ENCODE measurements around the gene NFE2. TPM values are rescaled to one million over a fixed set of nuclear protein-coding genes. Genes with fewer than 3 reads are reported as not detected.

Gene NFE2
- total RNA-seq, 1 donor: 1.4 TPM

- peaks cover 82% of the 10 kb centered on the region for H3K79me2 ChIP-seq (ENCODE audit: insufficient read depth, low read length)
Observed at GRCh38 chr12:54270345-54270744, 30.5 kb downstream of the NFE2 start.

DNA sequence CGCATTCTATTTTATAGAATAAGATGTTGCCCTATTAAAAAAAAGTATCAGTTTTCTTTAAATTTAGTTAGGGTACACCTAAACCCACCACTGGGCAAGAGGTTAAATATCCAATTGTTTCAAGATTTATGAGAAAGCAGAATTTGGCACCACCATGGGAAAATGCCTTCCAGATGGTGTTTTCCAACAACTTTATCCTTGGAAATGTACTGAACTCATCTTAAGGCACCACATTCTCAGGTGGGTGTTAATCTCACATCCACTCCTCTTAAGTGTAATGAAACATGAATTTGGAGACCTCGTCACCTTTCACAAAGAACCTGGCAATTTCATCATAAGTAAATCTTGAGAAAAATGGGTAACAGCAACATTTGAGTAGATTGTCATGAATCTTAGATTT, 34.0 kb downstream of the NFE2 start:
- Histone ChIP-seq H3K79me2 (ENCODE audit: insufficient read depth, low read length) (peaks cover 66% of the 10 kb centered on the region), H3K4me2 (ENCODE audit: insufficient read depth, low read length) (no peak overlapping the region), H3K36me3 (ENCODE audit: insufficient read depth, low read length) (no peaks in the 10 kb centered on the region), H2AFZ (ENCODE audit: low read length) (no peak overlapping the region), H3K9me3 (ENCODE audit: low read depth, low read length) (no peaks in the 10 kb centered on the region), H4K20me1 (ENCODE audit: insufficient read depth, low read length) (no peaks in the 10 kb centered on the region), H3K4me1 (ENCODE audit: insufficient read depth, low read length) (peaks cover 15% of the 10 kb centered on the region), H3K27me3 (ENCODE audit: insufficient read depth, low read length) (no peaks in the 10 kb centered on the region), H3K27ac (ENCODE audit: low read depth, low read length) (no peak overlapping the region), H3K4me3 (ENCODE audit: insufficient read depth, low read length) (no peak overlapping the region)
- DNase-seq (ENCODE audit: insufficient read length, low spot score, missing footprints): no peak
- TF ChIP-seq, protein P1, sequence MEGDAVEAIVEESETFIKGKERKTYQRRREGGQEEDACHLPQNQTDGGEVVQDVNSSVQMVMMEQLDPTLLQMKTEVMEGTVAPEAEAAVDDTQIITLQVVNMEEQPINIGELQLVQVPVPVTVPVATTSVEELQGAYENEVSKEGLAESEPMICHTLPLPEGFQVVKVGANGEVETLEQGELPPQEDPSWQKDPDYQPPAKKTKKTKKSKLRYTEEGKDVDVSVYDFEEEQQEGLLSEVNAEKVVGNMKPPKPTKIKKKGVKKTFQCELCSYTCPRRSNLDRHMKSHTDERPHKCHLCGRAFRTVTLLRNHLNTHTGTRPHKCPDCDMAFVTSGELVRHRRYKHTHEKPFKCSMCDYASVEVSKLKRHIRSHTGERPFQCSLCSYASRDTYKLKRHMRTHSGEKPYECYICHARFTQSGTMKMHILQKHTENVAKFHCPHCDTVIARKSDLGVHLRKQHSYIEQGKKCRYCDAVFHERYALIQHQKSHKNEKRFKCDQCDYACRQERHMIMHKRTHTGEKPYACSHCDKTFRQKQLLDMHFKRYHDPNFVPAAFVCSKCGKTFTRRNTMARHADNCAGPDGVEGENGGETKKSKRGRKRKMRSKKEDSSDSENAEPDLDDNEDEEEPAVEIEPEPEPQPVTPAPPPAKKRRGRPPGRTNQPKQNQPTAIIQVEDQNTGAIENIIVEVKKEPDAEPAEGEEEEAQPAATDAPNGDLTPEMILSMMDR (IDR thresholded peaks at IDR 0.05; ENCODE audit: extremely low read depth, low read depth, low read length): no peak

More at GRCh38 chr12:54270345-54270744, 30.5 kb downstream of the NFE2 start:
- no peaks in the 10 kb centered on the region for H3K27me3 ChIP-seq (ENCODE audit: insufficient read depth, low read length)
- H3K4me1 ChIP-seq (ENCODE audit: insufficient read depth, low read length): no peaks in the 10 kb centered on the region
- H3K4me3 ChIP-seq (ENCODE audit: insufficient read depth, low read length): no peak overlapping the region
- H4K20me1 ChIP-seq (ENCODE audit: insufficient read depth, low read length): no peaks in the 10 kb centered on the region
- no peak overlapping the region for H2AFZ ChIP-seq (ENCODE audit: low read length)
- no peak overlapping the region for H3K27ac ChIP-seq (ENCODE audit: low read depth, low read length)
- no peak for DNase-seq (ENCODE audit: insufficient read length, low spot score, missing footprints)
- peaks cover 13% of the 10 kb centered on the region for H3K36me3 ChIP-seq (ENCODE audit: insufficient read depth, low read length)
- H3K4me2 ChIP-seq (ENCODE audit: insufficient read depth, low read length): no peak overlapping the region
- H3K9me3 ChIP-seq (ENCODE audit: low read depth, low read length): no peaks in the 10 kb centered on the region
- TF ChIP-seq, protein P1 (IDR thresholded peaks at IDR 0.05; ENCODE audit: extremely low read depth, low read depth, low read length): no peak

DNA sequence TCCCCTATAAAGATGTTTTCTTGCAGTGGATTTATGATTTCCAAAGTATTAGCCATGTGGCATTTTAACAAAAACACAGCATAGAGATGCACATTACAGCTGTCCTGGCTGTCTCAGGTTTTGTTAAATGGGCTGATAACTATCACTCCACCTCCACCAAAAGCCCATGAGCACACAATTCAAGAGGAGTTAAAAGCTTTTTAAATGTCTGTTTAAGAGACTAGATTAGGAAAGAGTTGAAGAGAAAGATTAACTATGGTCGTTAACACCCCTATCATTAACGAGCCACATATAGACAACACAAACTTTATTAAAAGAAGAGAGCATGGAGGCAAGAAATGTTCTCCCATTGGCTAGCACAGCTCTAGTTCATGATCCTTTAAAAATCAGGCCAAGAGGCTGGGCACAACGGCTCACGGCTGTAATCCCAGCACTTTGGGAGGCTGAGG, 35.4 kb downstream of the NFE2 start:
- H3K4me1 ChIP-seq (ENCODE audit: insufficient read depth, low read length): peaks cover 25% of the 10 kb centered on the region
- H3K36me3 ChIP-seq (ENCODE audit: insufficient read depth, low read length): no peaks in the 10 kb centered on the region
- H3K79me2 ChIP-seq (ENCODE audit: insufficient read depth, low read length): peaks cover 70% of the 10 kb centered on the region
- no peak for DNase-seq (ENCODE audit: insufficient read length, low spot score, missing footprints)
- H3K27me3 ChIP-seq (ENCODE audit: insufficient read depth, low read length): no peaks in the 10 kb centered on the region
- H2AFZ ChIP-seq (ENCODE audit: low read length): no peak overlapping the region
- no peak overlapping the region for H3K4me2 ChIP-seq (ENCODE audit: insufficient read depth, low read length)
- no peaks in the 10 kb centered on the region for H4K20me1 ChIP-seq (ENCODE audit: insufficient read depth, low read length)
- H3K4me3 ChIP-seq (ENCODE audit: insufficient read depth, low read length): no peak overlapping the region
- no peak overlapping the region for H3K27ac ChIP-seq (ENCODE audit: low read depth, low read length)
- no peaks in the 10 kb centered on the region for H3K9me3 ChIP-seq (ENCODE audit: low read depth, low read length)
- TF ChIP-seq, protein P1 (IDR thresholded peaks at IDR 0.05; ENCODE audit: extremely low read depth, low read depth, low read length): no peak

GRCh38 chr12:54262403-54262925, 38.4 kb downstream of the NFE2 start:
- Histone ChIP-seq H3K27ac (ENCODE audit: low read depth, low read length) (peak overlapping the region; percentile 76), H3K4me3 (ENCODE audit: insufficient read depth, low read length) (no peak overlapping the region), H3K27me3 (ENCODE audit: insufficient read depth, low read length) (no peaks in the 10 kb centered on the region), H4K20me1 (ENCODE audit: insufficient read depth, low read length) (no peaks in the 10 kb centered on the region), H3K4me2 (ENCODE audit: insufficient read depth, low read length) (peak overlapping the region; percentile 31), H3K79me2 (ENCODE audit: insufficient read depth, low read length) (peaks cover 62% of the 10 kb centered on the region), H3K9me3 (ENCODE audit: low read depth, low read length) (no peaks in the 10 kb centered on the region), H2AFZ (ENCODE audit: low read length) (no peak overlapping the region), H3K36me3 (ENCODE audit: insufficient read depth, low read length) (no peaks in the 10 kb centered on the region), H3K4me1 (ENCODE audit: insufficient read depth, low read length) (peaks cover 54% of the 10 kb centered on the region)
- TF ChIP-seq, protein P1 (IDR thresholded peaks at IDR 0.05; ENCODE audit: extremely low read depth, low read depth, low read length): no peak
- DNase-seq (ENCODE audit: insufficient read length, low spot score, missing footprints): peak; percentile 64

Data from osteoblast (primary cell).